Small intestine (tissue), 7 donors: ENCODE results near the gene MAPK8IP3. TPM values are rescaled to one million over a fixed set of nuclear protein-coding genes. Genes with fewer than 3 reads are reported as not detected.

ENCODE experiments used
- DNase-seq, 2 donors: peaks; one replicate each; pipeline versions ENCODE4 v3.0.0 to v3.0.0-alpha.2; 2013
- FAIRE-seq: peaks from 2 replicates; lab custom pipeline; 2012; peaks lifted over from hg19 to GRCh38; lab: Jason Lieb, UNC
- H3K27ac ChIP-seq, 3 donors: one replicate each; pipeline ENCODE4 v1.5.1; 2013; ENCODE audit warnings: low read length in 2 of 3, mild to moderate bottlenecking in 2 of 3, control low read depth in 1 of 3, inconsistent platforms in 1 of 3, low read depth in 1 of 3, moderate library complexity in 1 of 3
- H3K27me3 ChIP-seq, 3 donors: one replicate each; pipeline ENCODE4 v1.6.1; 2013; ENCODE audit warnings: low read length in 3 of 3, inconsistent platforms in 1 of 3; ENCODE audit not compliant: control insufficient read depth in 3 of 3, insufficient read depth in 3 of 3
- H3K36me3 ChIP-seq, 3 donors: one replicate each; pipeline ENCODE4 v1.6.1; 2013; ENCODE audit warnings: low read length in 3 of 3, inconsistent platforms in 1 of 3, low read depth in 1 of 3, mild to moderate bottlenecking in 1 of 3, moderate library complexity in 1 of 3; ENCODE audit not compliant: control insufficient read depth in 3 of 3, insufficient read depth in 2 of 3
- H3K4me1 ChIP-seq, 3 donors: one replicate each; pipeline ENCODE4 v1.6.1; 2013; ENCODE audit warnings: low read length in 2 of 3, inconsistent platforms in 1 of 3, low read depth in 1 of 3, mild to moderate bottlenecking in 1 of 3, moderate library complexity in 1 of 3; ENCODE audit not compliant: control insufficient read depth in 3 of 3, insufficient read depth in 2 of 3
- H3K4me3 ChIP-seq, 3 donors: one replicate each; pipeline ENCODE4 v1.5.1; 2013; ENCODE audit warnings: low read length in 3 of 3, control low read depth in 1 of 3, inconsistent platforms in 1 of 3, low read depth in 1 of 3, mild to moderate bottlenecking in 1 of 3, moderate library complexity in 1 of 3
- H3K9me3 ChIP-seq, 2 donors: one replicate each; pipeline ENCODE4 v1.6.1; 2013; ENCODE audit warnings: low read depth in 1 of 2, low read length in 1 of 2; ENCODE audit not compliant: control insufficient read depth in 2 of 2, insufficient read depth in 1 of 2
- WGBS, 3 donors: extraction: QIAGEN DNeasy Blood & Tissue Kit; methylation state at CpG; one replicate each; pipeline ENCODE4 v1.1.7; 2013; 5-methylcytosine and 5-hydroxymethylcytosine counted together
- polyA plus RNA-seq, 4 donors: library from polyadenylated mRNA; stranded (reverse) in 3 of 4; unstranded in 1 of 4; fragments of 200-250 nt in 3 of 4; fragments of 120-200 nt in 1 of 4; gene quantifications; one replicate each; pipeline versions ENCODE4 v1.2.1 to v1.2.3, GENCODE V29; 2013
- donor health status: healthy with polysubstance abuse.
- donor health status: control.
- donor health status: control.
- donor health status: Bipolar disorder and iron deficiency.
- donor health status: healthy.

The MAPK8IP3 gene
- polyA plus RNA-seq, 4 donors = 26.2 to 60.1 (median 39.6) TPM

GRCh38 chr16:1680361-1680760 is 25.6 kb upstream of the MAPK8IP3 start:
- WGBS, 3 donors = 92 to 94% (median 93%) methylated on average over 14 of the region's 14 CpGs
- Histone ChIP-seq H3K9me3 (no peaks in the 10 kb centered on the region), H3K4me3 (no peak overlapping the region), H3K27me3 (no peaks in the 10 kb centered on the region), H3K27ac (no peak overlapping the region), H3K4me1 (peaks cover 0 to 9% (median 0%) of the 10 kb centered on the region in 3 donors), H3K36me3 (peaks cover 0 to 32% (median 2%) of the 10 kb centered on the region in 3 donors)
- no peak for FAIRE-seq
- DNase-seq = no peak

GRCh38 chr16:1681032-1681431 is 25.0 kb upstream of the MAPK8IP3 start:
- H3K27me3 ChIP-seq = no peaks in the 10 kb centered on the region
- peaks cover 0 to 31% (median 0%) of the 10 kb centered on the region in 3 donors for H3K36me3 ChIP-seq
- no peak overlapping the region for H3K4me3 ChIP-seq
- WGBS, 3 donors = 93 to 96% (median 95%) methylated on average over 10 of the region's 10 CpGs
- DNase-seq (no peak), FAIRE-seq (no peak)
- peaks cover 0 to 9% (median 0%) of the 10 kb centered on the region in 3 donors for H3K4me1 ChIP-seq
- H3K9me3 ChIP-seq = no peaks in the 10 kb centered on the region
- H3K27ac ChIP-seq = no peak overlapping the region

- WGBS, 3 donors = 87 to 90% (median 89%) methylated on average over 17 of the region's 17 CpGs
- no peak overlapping the region for H3K27ac ChIP-seq
- no peak for FAIRE-seq
- no peaks in the 10 kb centered on the region for H3K27me3 ChIP-seq
- peaks cover 0 to 4% (median 0%) of the 10 kb centered on the region in 3 donors for H3K4me1 ChIP-seq
- no peaks in the 10 kb centered on the region for H3K9me3 ChIP-seq
- no peak overlapping the region for H3K4me3 ChIP-seq
- H3K36me3 ChIP-seq = peaks cover 0 to 55% (median 10%) of the 10 kb centered on the region in 3 donors
- DNase-seq = no peak
Measured at GRCh38 chr16:1687427-1688316, 18.3 kb upstream of the MAPK8IP3 start.

- WGBS, 3 donors = 90 to 94% (median 91%) methylated on average over 10 of the region's 10 CpGs
- Histone ChIP-seq H3K36me3 (peaks cover 0 to 60% (median 19%) of the 10 kb centered on the region in 3 donors), H3K27me3 (no peaks in the 10 kb centered on the region), H3K27ac (no peak overlapping the region), H3K4me3 (no peak overlapping the region), H3K4me1 (peaks cover 0 to 4% (median 0%) of the 10 kb centered on the region in 3 donors), H3K9me3 (no peaks in the 10 kb centered on the region)
- DNase-seq = peak in 1 of 2 donors; percentile 61
- FAIRE-seq = no peak
Measured at GRCh38 chr16:1688807-1689560, 17.0 kb upstream of the MAPK8IP3 start.

GRCh38 chr16:1689853-1690252 is 16.1 kb upstream of the MAPK8IP3 start:
- H3K27ac ChIP-seq = no peak overlapping the region
- H3K36me3 ChIP-seq = peaks cover 0 to 63% (median 20%) of the 10 kb centered on the region in 3 donors
- H3K27me3 ChIP-seq = no peaks in the 10 kb centered on the region
- peaks cover 0 to 4% (median 0%) of the 10 kb centered on the region in 3 donors for H3K4me1 ChIP-seq
- no peaks in the 10 kb centered on the region for H3K9me3 ChIP-seq
- peak in 1 of 2 donors; percentile 32 for DNase-seq
- 82 to 90% (median 85%) methylated on average over 11 to 13 of the region's 13 CpGs for WGBS, 3 donors
- no peak for FAIRE-seq
- no peak overlapping the region for H3K4me3 ChIP-seq

- no peak overlapping the region for H3K4me3 ChIP-seq
- no peaks in the 10 kb centered on the region for H3K9me3 ChIP-seq
- no peak overlapping the region for H3K27ac ChIP-seq
- FAIRE-seq (no peak), DNase-seq (no peak)
- WGBS, 3 donors = 70 to 87% (median 84%) methylated on average over 1 of the region's 1 CpG
- H3K36me3 ChIP-seq = peaks cover 0 to 65% (median 20%) of the 10 kb centered on the region in 3 donors
- no peaks in the 10 kb centered on the region for H3K27me3 ChIP-seq
- peaks cover 0 to 4% (median 0%) of the 10 kb centered on the region in 3 donors for H3K4me1 ChIP-seq
Measured at GRCh38 chr16:1690810-1691209, 15.2 kb upstream of the MAPK8IP3 start.

GRCh38 chr16:1691276-1691675 is 14.7 kb upstream of the MAPK8IP3 start:
- DNase-seq (no peak), FAIRE-seq (no peak)
- Histone ChIP-seq H3K36me3 (peaks cover 0 to 68% (median 20%) of the 10 kb centered on the region in 3 donors), H3K27me3 (no peaks in the 10 kb centered on the region), H3K4me1 (peaks cover 0 to 4% (median 0%) of the 10 kb centered on the region in 3 donors), H3K27ac (no peak overlapping the region), H3K4me3 (no peak overlapping the region), H3K9me3 (no peaks in the 10 kb centered on the region)

- Histone ChIP-seq H3K9me3 (no peaks in the 10 kb centered on the region), H3K36me3 (peaks cover 0 to 64% (median 20%) of the 10 kb centered on the region in 3 donors), H3K4me3 (no peak overlapping the region), H3K4me1 (peaks cover 0 to 4% (median 0%) of the 10 kb centered on the region in 3 donors), H3K27ac (no peak overlapping the region), H3K27me3 (no peaks in the 10 kb centered on the region)
- 85 to 94% (median 90%) methylated on average over 21 of the region's 21 CpGs for WGBS, 3 donors
- DNase-seq (no peak), FAIRE-seq (no peak)
Measured at GRCh38 chr16:1691956-1692355, 14.0 kb upstream of the MAPK8IP3 start.
